GM21717 (cell line): ENCODE results near the gene PYROXD2.

ENCODE experiments used
- ATAC-seq: cut with Tn5 transposase; IDR thresholded peaks from one replicate; pipeline ENCODE4 v1.9.1; 2021; ENCODE audit warnings: mild to moderate bottlenecking, moderate library complexity; ENCODE audit not compliant: unreplicated experiment

The PYROXD2 gene

DNA sequence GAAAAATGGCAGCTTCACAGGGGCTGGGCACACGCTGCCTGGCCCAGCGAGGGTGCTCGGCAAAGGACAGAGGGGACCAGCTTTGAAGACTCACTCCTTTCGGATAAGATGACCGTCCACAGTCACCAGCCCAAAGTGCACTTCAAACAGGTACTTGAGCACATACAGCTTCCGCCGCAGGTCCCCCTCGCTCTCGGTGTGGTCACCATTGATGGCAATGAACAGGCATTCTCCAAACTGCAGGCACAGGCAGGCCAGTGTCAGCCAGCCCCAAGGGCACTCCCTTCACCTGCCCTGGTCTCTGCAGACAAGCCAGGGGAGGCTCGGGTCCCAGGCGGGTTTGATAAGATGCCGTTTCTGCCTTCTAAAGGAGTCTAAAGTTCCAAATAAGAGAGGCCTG is 20.2 kb upstream of the PYROXD2 start:
- no peak for ATAC-seq

DNA sequence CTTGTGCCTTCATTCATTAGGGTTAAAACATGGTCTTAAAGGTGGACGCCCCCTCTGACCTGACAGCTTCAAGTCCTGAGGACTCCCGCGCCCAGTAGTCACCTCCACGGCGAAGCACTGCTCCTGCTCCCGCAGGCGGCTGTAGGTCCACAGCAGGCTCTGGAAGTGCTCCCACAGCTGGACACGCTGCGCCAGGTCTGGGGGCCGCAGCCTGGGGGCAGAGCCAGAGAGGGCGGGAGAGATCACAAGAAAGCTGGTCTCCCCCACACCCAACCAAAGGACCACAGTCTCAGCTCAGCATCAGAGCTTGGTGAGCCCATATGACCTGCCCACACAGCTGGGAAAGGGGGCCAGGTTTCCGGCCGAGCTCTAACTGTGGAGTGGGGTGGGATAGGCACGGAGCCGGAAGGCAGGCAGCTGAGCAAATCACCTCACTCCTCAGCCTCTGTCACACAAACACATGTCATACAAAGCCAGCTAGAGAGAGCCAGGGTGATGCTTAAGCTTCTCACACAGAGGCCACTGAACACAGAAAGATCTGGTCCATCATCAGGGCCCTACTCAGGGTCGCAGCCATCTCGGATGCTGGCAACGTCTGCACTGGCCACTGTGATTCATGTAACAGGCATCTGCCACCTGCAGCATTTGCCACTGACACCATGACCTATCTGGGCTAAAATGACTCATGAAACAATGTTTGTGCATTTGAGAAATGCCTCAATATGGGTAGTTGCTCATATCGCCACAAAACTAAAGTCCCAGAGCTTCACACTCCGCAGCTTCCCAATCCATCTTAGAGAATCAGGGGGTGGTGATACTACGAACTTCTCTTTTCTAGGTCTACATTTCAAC is 19.1 kb upstream of the PYROXD2 start:
- ATAC-seq: no peak

DNA sequence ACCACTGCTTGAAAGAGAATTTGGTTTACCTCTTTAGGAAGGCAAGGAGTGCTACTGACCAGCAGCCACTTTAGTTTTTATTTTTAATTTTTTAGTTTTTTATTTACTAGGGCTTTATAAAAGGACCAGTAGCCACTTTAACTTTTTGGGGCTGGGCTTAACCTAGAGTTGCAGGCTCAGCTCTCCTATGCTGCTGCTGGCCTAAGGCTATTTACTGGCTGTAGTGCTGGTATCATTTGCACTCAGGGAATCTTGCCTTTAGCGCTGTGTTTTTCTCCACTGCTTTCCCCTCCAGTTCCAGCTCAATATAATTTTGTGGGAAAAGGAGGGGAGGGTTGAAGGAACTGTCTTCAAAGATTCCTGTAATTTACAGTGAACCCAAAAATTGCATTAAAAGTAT is 18.4 kb upstream of the PYROXD2 start:
- ATAC-seq: no peak

DNA sequence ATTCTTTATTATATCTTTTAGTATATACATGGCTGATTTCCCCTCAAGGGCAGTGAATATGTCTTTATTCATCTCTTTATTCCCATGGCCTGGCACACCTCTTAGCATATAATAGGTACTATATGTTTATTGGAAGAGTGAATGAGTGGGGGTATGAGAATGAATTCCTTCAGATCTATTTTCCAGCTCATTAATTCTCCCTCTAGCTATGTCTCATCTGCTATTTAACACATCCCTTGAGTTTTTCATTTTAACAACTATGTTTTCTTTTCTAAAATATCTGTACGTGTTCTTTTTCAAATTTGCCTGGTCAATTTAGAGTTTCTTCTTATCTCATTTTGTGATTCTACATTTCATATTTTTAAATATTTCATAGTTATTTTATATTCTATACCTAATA is 17.3 kb upstream of the PYROXD2 start:
- ATAC-seq: no peak

DNA sequence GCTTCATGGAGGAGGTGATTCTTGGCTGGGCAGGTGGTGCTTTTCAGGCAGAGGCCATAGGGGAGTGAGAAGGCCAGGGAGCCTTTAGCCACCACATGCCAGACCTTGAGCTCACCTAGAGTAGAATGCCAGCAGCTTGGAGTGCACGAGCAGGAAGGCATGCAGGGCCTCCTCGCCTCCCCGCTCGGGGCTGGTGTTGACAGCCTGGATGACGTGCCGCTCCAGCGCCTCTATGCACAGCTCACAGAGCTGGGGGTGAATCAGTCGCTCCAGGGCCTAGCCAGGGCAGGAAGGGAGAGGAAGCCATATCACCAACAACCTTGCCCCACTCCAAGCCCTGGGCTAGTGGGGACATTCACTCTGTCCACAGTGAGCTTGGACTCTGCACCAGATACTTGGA is 16.0 kb upstream of the PYROXD2 start:
- no peak for ATAC-seq

DNA sequence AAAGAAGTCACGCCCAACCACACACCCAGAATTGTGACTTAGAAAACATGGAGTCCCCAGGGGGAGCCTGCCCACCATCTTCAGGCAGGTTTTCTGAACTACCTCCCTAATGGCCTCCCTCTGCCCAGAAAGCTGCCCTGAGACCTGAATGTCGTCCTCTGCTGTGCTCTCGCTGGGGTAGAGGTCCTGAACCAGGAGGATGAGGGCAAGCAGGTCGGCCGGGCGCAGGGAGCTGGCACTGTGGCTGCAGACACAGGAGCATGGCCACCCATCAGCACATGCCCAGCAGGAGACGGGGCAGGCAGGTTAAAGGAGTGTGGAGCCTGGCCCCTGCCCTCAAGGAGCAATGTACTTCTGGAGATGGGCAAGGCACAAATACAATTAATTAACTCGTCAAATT is 15.4 kb upstream of the PYROXD2 start:
- no peak for ATAC-seq

DNA sequence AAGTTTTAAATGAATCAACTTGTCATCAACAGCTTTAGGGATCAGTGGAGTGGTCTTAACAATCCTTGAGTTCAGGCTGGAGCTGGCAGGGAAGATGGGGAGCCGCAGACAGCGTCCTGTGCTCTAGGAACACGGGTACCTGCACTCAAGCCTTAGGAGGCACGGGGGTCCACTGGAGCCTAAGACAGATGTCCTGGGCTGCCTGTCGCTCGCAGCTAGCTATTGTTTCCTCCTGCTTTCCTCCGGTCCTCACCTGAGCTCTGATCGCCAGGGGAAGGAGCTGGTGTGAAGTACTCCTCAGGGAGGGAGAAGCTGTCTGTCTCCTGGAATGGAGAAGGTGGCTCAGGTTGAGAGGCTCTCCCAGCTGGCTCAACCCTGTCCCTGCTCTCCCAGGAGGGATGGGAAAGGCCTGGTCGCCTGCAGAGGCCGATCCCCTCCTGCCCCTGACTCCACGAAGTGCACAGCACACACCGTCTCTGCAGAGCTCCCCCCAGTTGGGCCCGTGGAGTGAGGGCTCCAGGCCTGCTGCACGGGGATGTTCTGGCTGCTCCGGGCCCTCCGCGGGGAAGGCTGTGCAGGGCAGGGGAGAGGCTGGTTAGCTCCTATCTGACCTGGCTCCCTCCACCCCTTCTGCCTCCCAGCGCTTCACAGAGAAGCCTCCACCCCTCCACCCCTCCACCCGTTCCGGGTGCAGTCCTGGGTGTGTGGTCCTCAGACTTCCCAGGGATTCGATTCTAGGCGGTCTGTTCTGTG is 14.5 kb upstream of the PYROXD2 start:
- ATAC-seq: no peak

DNA sequence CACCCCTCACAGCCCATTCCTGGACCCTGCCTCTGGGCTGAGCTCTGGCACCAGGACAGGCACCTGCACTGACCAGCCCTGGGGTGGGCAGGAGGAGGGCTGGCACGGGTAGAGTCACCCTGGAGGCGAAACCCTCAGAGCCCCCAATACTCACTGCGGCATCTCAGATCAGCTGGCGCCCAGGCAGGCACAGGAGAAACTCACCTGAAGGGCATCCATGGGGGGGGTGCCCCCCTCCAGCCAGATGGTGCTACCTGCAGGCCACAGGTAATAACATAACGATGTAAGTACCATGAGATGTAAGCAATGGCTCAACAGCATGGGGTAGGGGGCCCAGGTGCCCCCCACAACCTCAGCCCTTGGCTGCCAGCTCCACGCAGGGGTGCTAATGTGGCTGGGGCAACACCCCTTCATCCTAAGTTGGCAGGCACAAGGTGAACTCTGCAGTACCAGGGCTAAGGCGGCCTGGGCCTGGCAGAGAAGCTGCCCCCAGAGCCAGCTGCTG is 12.1 kb upstream of the PYROXD2 start:
- ATAC-seq: no peak

DNA sequence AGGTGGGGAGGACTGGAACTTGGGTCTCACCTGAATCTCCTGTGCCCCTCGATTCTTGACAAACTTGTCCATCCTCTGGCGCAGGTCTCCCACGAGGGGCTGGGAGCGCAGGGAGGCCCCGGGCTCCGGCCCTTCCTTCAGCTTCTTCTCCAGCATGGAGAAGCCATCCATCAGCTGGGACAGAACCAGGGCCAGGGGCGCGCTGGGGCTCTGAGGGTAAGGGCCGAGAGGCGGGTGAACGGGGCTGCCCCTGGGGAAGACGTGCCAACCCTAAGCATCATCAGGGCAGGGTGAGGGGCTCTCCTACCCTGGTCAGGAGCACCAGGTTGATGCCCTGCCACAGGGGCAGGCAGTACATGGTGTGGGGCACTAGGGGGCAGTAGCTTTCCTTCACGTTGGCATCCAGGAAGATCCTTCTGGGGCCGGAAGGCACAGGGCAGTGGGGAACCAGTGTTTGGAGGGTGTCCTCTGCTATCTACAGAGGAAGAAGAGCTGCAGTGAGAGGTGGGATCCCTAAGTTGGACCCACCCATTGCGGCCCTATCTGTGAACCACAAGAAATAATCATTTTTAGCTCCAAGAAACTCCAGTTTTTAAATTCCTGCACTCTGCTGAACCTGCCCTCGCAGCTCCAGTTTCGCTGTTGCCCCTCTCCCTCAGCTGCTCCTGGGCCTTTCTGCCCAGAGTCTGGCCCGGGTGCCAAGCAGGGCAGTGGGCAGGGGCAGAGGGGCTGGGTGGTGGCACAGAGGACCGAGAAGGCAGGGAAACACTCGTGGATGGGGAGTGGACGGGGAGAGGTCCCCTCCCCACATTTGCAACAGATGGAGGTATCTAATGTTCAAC is 10.8 kb upstream of the PYROXD2 start:
- peak; percentile 65 for ATAC-seq

DNA sequence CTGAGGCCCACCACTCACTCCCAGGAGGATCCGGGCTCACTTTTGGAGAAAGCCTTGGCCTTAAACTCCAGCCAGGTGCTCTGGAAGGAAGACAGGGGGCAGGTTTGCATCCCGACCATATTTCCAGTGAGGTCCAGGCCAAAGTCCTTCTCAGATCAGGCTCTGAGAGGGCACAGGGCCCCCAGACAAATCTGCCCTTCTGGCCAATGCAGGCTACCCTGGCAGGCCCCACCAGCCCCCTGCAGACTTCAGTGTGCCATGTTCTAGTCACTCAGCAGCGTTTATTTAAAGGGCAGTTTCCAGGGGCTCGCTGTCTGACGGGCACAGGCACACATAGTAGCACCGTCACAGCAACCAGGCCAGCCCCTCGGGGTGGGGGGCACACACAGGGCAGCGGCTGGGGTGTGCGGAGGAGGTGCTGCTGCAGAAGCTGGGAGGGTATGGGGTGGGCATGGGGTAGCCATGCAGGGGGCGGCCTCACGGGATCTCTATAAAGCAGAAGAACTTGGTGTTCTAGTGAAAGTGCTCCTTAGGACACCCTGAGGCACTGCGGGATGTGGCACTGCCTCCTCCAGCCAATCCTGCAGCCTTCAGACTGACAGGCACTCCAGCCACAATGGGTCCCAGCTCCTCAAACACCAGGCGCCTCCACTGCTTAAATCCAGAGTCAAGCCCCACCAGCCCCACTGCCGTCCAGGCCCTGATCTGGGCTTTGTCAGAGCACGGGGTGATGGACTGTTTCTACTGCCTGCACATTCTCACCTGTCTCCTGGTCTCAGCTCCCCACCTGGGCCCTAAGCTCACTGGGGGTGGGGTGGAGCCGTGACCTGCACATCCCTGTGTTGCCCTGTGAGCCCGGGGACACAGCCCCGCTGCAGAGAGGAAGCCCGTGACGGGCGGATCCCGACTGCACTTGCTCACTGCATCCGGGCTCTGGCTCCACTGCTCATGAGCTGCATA is 9.6 kb upstream of the PYROXD2 start:
- ATAC-seq: no peak

DNA sequence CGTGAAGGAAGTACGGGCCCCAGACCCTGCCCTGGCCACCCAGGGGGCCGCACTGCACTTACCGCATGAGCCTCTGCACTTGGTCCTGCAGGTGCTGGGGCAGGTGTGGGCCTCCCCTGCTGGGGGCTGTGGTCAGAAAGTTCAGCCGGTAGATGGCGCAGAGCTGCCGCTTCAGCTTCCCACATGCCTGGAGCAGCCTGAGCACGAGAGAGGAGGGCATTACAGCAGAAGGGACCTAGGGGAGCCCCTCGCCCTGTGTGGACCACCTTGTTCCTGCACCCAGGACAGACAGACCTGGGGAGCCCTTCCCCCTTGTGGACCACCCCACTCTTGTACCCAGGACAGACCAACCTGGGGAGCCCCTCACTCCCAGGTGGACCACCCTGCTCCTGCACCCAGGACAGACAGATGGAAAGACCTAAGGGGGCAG is 8.7 kb upstream of the PYROXD2 start:
- no peak for ATAC-seq

DNA sequence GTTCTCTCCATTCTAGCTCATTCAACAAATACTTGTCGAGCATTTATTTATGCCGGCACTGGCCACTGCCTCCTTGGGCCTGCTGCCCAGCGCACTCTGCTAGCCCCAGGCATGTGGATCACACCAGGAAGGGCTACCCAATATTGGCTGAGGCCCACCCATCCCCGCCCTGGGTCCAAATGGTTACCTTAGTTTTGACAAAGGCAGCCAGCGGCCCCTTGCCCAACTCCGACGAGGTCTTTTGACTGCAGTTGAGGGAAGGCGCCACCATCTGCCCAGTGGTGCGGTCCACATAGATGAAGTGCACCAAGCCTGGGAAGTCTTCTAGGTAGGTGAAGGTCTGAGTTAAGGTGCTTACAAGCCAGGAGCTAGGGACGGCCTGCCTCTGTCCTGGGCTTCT is 7.2 kb upstream of the PYROXD2 start:
- no peak for ATAC-seq

DNA sequence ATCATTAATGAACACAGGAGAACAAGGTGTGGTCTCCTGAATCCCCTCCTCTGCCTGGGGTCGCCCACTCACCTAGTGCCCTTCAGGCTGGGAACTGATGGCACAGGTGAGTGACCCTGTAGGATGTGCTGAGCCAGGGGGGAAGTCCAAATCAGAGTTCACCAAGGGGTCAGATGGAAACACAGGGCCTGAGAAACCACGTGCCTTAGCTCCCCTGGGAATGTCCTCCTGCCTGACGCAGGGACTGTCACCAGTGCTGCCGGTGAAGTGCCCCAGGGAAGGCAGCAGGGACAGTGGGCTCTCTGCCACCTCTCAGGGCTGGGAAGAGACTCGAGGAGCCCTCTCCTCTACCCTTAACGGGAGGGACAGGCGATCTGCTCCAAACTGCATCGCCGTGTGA is 5.8 kb upstream of the PYROXD2 start:
- no peak for ATAC-seq

DNA sequence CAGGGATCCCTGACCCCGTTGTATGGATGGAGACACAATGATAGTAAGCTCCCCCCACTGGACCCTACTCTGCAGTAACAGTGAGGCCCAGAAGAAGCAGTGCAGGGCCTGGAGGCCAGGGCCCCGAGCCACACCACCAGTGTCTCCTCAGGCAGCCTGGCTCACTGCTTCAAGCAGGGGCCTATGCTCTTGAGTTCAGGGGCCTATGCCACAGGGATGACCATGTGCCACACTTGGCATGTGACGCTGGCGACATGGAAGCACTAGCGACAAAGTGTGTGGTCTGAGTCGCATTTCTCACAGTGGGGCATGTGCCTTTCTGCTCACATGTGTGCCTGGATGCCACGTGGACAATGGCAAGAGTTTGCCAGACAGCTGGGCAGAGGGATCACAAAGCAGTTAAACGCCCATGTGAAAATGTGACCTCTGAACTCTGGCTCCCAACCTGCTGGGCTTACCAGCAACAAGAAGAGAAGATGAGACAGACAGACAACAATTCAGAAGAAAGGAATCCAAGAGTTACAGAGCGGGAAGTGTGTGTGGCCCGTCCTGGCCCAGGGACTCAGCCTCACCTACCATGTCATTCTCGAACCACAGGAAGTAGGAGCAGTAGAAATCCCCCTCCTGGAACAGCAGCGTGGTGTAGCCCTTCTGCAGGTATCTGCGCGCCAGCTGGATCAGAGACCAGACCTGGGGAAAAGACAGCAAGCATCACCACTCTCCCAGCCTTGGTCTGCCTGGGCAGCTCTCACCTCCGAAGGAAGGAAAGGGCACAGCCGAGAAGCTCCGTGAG is 4.7 kb upstream of the PYROXD2 start:
- no peak for ATAC-seq

DNA sequence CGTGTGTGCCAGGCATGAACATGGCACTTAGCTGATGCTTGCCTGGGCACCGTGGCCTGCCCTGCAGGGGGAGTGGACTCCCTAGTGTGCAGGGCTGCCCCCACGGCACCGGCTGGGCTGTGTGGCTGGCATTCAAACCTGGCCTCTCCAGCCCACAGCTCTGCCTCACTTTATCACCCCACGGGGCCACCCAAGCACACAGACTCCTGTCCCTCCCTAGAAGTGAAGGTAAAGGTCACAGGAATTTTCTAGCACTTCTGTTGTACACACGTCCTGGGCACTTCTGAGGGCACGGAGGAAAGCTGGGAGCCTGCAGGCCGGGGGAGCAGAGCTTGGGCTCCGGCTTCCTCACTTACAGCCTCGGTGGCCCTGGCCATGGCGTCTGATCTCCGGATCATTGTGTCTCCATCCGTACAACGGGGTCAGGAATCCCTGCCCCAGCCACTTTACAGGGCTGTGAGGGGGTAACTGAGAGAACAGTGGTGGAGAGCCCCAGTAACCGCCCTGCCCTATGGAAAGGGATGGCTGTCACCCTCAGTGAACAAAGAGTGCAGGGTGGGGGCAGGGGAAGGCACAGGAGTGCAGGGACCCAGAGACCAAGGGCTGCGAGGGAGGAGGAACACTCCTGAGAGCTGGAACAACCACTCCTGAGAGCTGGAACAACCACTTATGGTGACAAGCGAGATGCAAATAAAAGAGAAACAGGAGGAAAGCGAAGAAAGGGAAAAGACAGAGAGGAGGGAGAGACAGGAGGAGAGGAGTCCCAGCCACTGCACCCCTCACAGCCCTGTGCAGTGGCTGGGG is 3.9 kb upstream of the PYROXD2 start:
- no peak for ATAC-seq

DNA sequence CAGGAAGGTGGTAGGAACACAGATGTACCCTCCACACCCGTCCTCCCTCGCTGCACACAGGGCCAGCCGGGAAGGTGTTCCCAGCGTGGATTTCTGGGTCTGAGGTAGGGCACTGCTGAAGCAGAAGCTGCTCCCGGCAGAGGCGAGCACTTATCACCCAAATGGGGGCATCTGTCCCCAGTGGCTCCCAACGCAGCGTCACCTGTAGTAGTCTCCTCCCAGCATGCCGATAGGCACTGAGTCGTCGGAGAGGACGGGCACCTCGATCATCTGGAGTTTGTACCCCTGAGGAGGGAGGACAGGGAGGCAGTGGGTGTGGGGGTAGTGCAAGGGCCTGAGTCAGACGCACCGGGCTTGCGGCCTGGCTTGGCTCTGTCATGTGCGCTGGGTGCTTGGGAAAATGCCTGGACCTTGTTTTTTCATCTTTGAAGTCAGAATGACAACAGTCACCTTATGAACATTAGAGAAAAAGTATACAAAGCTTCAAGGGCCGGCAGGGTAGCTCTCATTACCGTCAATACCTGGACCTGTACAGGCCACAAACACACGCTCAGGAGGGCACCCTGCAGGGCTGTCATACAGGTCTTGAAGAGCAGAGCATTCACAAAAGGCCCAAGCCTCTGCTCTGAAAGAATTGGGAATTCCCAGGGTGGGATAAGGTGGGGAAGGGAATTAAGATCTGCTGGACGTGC is 3.1 kb upstream of the PYROXD2 start:
- no peak for ATAC-seq

DNA sequence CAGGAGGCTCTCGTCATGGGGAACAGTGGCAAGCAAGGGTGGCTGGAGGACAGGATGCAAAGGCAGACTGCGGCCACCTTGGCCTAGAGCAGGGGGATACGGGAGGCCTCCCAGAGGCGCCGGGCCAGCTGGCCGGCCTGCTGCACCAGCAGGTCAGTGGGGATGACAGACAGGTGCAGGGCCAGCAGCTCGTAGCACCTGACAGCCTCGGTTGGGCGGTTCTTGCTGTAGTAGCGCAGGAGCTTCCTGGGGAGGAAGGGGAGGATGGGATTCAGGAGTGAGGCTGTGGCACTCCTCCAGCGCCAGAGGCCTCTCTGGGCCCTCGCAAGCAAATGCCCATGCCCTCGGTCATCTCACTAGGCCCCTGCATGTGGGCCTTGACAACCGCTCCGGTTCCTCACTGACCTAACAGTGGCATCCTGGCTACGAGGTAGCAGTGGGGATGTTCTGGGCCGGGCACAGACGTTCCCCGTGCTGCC is 2.5 kb upstream of the PYROXD2 start:
- ATAC-seq: no peak
